T-helper 1 cell treated with Interleukin-12 subunit alpha and Interleukin-12 subunit beta and Interleukin-4 antibody, amounts not matched to agents 30 μg/mL and 1 μg/mL, for 36 hours (primary cell): Measurements from ENCODE around the gene DHRS13.
"Not testable (repeated sequence)": the region's sequence is repeated elsewhere in the genome, so short reads cannot be mapped to it uniquely, and the experiment has no call there.

Source experiments
- H3K27ac Mint-ChIP-seq: one replicate; pipeline ENCODE4 v1.8.0; 2021; ENCODE audit warnings: mild to moderate bottlenecking, mixed read lengths
- H3K27me3 Mint-ChIP-seq: one replicate; pipeline ENCODE4 v1.8.0; 2021; ENCODE audit warnings: low read depth, mixed read lengths
- H3K36me3 Mint-ChIP-seq: one replicate; pipeline ENCODE4 v1.8.0; 2021; ENCODE audit warnings: low read depth, mixed read lengths
- H3K4me1 Mint-ChIP-seq: one replicate; pipeline ENCODE4 v1.8.0; 2021; ENCODE audit warnings: low read depth, mixed read lengths
- H3K4me3 Mint-ChIP-seq: one replicate; pipeline ENCODE4 v1.8.0; 2021; ENCODE audit warnings: mild to moderate bottlenecking, moderate library complexity, mixed read lengths
- H3K9me3 Mint-ChIP-seq: one replicate; pipeline ENCODE4 v1.8.0; 2021; ENCODE audit warnings: mixed read lengths

The DHRS13 gene

DNA sequence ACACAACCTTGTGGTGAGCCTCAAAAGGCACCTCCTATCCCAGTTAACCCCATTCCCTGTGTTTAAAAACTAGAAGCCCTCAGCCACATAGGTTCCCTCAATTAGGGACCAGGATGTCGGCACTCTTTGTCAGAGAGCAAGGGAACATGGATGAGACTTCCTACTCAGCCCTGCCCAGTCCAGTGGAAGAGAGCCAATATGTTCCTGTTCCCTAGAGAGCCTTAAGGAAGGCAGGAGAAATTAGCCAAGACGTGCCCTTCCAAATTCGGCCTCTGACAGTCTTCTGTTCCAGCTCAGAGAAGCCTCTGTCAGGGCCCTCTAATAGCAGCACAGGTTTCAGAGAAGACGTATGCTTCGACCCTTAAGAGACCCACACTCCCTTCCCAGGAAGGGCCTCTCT is 14.6 kb upstream of the DHRS13 start:
- peaks cover 12% of the 10 kb centered on the region for H3K4me1 Mint-ChIP-seq
- no peaks in the 10 kb centered on the region for H3K9me3 Mint-ChIP-seq
- H3K27ac Mint-ChIP-seq, result no peak overlapping the region
- H3K36me3 Mint-ChIP-seq, result peaks cover 66% of the 10 kb centered on the region
- no peaks in the 10 kb centered on the region for H3K27me3 Mint-ChIP-seq
- no peak overlapping the region for H3K4me3 Mint-ChIP-seq

DNA sequence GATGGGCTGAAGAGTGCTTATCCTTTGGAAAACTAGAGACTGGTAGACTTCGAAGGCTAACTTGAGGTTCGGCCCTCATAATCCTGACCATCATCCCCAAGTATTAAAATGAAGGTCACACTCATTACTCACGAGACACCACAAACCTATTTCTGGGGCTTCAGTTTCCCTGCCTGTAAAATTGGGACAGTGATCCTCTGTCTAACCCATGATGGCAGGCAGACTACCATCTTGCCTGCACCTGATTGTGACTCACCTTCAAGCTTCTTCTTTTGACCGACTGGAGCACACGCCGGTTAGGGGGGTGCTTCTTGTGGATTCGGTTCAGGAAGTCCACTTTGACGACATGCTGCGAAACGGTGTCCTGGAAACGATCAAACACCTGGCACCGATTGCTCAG is 14.2 kb upstream of the DHRS13 start:
- H3K27me3 Mint-ChIP-seq, result no peaks in the 10 kb centered on the region
- no peaks in the 10 kb centered on the region for H3K9me3 Mint-ChIP-seq
- H3K36me3 Mint-ChIP-seq, result peaks cover 70% of the 10 kb centered on the region
- H3K4me3 Mint-ChIP-seq, result no peak overlapping the region
- peaks cover 12% of the 10 kb centered on the region for H3K4me1 Mint-ChIP-seq
- no peak overlapping the region for H3K27ac Mint-ChIP-seq

DNA sequence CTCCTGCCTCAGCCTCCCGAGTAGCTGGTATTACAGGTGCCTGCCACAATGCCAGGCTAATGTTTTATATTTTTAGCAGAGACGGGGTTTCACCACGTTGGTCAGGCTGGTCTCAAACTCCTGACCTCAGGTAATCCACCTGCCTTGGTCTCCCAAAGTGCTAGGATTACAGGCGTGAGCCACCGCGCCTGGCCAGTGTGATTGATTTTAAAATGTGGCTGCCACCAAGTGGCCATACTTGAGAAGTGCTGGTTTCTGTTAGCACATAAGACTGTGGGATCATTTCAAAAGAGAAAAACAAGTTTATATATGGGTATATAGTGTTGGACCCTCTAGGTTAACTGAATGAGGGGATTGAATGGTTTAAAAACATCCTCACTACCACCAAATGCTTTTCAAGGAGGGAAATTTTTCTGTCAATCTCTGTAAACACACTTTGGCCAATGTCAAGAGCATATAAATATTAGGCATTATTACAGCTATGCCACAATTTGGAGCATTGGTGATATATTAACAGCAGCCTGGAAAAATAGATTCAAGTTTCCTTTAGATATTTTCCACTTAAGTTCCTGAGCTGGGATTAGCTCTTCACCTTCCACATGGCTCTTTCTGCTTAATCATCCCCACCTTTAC is 13.5 kb upstream of the DHRS13 start:
- peaks cover 68% of the 10 kb centered on the region for H3K36me3 Mint-ChIP-seq
- peak overlapping the region; percentile 62 for H3K27ac Mint-ChIP-seq
- no peak overlapping the region for H3K4me3 Mint-ChIP-seq
- peaks cover 10% of the 10 kb centered on the region for H3K4me1 Mint-ChIP-seq
- H3K27me3 Mint-ChIP-seq, result no peaks in the 10 kb centered on the region
- no peaks in the 10 kb centered on the region for H3K9me3 Mint-ChIP-seq

DNA sequence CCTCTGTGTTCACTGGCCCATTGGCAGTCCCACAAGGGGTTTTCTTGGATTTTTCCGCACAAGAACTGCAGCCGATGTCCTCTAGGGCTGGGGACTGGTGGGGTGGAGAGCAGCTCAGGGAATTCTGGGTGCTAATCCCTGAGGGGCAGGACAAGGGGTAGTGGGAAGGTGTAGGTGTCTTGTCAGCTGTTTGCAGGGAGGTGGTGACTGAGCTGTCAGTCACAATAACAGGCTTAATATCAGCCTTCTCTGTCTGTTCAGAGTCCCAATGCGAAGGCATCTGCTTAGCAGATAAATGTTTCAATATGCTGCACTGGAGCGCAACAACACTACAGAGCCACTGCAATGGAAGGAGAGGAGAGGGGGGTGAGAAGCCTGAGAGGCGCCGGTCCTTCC is 10.1 kb upstream of the DHRS13 start:
- Mint-ChIP-seq H3K4me1 (peaks cover 10% of the 10 kb centered on the region), H3K27ac (no peak overlapping the region), H3K36me3 (peaks cover 69% of the 10 kb centered on the region)

DNA sequence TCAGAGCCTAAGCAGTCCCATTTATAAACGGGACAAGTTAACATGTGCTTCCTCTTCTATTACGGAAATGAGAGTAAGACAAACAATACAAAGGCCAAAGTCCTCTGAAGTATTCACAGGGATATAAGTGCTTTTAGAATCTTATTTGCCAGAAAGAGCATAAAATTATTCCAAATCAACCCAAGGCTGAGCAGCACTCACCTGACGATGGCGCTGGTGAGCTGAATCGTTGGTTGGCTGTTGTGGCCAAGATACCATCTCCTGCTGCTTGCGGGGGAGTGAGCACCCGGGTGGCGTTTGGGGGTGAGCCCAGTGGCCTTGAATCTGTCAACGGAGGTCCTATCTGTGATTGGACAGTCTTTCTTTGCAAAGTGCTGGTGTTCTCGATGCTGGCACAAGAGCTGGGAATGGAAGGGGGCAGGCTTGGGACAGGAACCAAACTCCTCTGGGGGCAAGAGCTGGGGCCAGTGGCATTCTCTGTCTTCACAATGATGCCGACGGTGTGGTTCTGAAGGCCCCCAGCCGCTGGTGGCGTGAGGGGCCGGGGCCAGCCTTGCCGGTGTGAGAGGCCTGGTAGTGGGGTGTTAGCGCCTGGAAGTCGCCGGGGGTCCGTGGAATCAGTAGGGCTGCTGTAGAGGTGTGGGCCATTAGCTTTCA is 9.5 kb upstream of the DHRS13 start:
- no peak overlapping the region for H3K4me3 Mint-ChIP-seq
- H3K9me3 Mint-ChIP-seq, result no peaks in the 10 kb centered on the region
- peaks cover 67% of the 10 kb centered on the region for H3K36me3 Mint-ChIP-seq
- no peaks in the 10 kb centered on the region for H3K27me3 Mint-ChIP-seq
- no peak overlapping the region for H3K27ac Mint-ChIP-seq
- H3K4me1 Mint-ChIP-seq, result peaks cover 10% of the 10 kb centered on the region

More for the DNA sequence above, 10.1 kb upstream of the DHRS13 start:
- H3K4me3 Mint-ChIP-seq, result no peak overlapping the region
- no peaks in the 10 kb centered on the region for H3K9me3 Mint-ChIP-seq
- H3K27me3 Mint-ChIP-seq, result no peaks in the 10 kb centered on the region

DNA sequence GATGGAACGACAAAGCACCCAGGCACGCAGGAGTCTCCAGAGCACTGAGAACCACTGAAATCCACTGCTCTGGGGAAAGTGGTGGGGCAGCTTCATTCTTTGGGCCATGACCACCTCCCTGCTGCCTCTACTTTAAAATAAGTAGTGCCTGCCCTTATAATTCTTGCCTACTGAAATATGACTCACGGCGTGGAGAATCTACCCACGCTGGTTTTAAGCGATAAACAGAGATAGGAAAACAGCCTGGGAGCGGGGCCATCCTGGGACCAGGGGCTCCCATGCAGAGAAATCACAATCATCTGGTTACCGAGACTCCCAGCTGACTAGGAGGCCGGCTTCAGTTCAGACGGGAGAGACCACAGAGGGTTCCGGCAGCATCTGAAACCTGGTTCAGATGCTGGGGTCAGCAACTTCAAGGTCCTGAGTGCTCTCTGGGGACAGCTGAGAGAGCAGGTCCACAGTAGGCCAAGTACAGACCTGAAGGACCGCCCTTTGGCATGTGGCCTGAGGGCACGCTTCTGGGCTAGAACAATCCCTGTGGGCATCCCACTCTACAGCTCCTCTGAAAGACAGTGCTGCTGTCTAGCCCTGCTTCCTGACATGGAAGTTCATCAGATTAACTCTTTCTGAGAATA is 8.6 kb upstream of the DHRS13 start:
- Mint-ChIP-seq H3K27me3 (no peaks in the 10 kb centered on the region), H3K4me3 (no peak overlapping the region), H3K27ac (no peak overlapping the region), H3K36me3 (peaks cover 66% of the 10 kb centered on the region), H3K4me1 (peaks cover 10% of the 10 kb centered on the region), H3K9me3 (no peaks in the 10 kb centered on the region)

DNA sequence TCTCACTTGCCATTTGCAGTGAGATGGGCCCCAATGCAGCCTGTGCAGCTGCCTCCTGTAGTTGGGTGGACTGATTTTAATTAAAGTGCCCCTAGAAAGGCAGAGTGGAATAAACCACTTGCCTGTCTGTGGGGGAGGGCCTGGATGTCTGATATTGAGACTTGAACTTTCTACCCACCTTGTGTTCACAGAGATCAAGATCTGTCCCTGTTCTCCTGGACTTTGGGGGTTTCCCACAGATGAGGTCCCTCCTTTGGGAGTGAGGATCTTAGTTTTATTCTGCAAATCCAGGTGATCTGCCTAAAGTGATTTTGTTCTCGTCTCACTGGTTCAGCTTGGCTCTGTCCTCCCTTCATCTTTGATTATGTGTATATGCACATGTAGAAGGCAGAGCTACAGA is 7.7 kb upstream of the DHRS13 start:
- Mint-ChIP-seq H3K9me3 (no peaks in the 10 kb centered on the region), H3K36me3 (peaks cover 61% of the 10 kb centered on the region), H3K4me1 (peaks cover 6% of the 10 kb centered on the region), H3K27me3 (no peaks in the 10 kb centered on the region), H3K4me3 (no peak overlapping the region), H3K27ac (no peak overlapping the region)

DNA sequence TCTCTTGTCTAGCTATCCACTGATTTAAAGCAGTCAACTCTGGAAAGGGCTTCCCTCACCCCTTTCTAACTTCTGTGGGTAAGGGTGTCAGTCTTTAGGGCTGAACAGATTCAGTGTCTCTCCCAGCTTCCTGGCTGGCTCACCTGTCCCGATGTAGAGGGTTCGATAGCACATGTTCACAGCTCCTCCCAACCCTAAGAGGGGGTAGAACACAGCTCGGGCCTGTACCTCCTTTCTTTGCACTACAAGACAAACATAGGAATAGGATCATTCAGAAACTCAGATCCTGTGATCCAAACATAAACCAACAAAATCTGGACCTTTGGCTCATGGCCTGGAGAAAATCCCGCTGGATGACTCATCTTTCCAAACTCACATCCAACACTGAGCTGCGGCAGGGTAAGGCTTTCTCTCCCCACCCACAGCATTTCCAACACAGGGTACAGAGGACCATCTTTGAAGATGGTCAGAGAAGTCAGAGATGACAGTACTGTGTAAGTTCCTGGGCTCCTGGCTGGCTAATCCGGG is 5.8 kb upstream of the DHRS13 start:
- Mint-ChIP-seq H3K9me3 (no peaks in the 10 kb centered on the region), H3K36me3 (peaks cover 55% of the 10 kb centered on the region), H3K4me3 (no peak overlapping the region), H3K4me1 (no peaks in the 10 kb centered on the region), H3K27me3 (no peaks in the 10 kb centered on the region), H3K27ac (no peak overlapping the region)

DNA sequence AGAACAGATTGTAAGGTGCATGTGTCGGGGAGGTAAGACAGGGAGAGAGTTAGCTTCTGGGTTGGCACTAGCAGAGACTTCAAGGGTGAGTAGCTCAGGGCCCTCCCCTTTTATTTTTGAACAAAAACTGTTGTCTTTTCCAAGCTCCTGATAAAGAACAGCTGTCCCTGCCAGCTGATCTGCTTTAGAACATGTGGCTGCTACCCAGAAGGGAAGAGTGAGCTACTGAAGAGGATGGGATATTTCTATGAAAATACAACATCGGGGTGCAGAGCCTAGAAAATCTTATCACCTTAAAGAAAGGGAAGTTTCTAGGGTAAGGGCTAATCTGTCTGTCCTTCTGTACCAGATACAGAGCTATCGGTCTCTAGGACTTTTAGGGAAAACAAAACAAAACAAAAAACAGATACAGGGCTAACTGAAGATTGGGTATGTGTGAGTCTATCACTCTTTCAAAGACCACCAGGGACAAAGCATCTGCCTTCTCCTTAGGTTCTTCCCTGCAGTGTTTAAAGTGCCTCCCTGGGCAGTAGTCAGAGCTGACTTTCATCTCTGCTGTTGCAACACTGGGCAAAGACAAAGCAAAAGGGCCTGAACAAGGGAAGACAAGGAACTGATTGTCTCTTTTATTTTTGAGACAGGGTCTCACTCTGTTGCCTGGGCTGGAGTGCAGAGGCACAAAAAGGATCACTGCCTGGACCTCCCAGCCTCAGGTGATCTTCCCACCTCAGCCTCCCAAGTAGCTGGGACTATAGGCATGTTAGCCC is 5.0 kb upstream of the DHRS13 start:
- peaks cover 4% of the 10 kb centered on the region for H3K4me1 Mint-ChIP-seq
- H3K4me3 Mint-ChIP-seq, result no peak overlapping the region
- no peak overlapping the region for H3K27ac Mint-ChIP-seq
- H3K27me3 Mint-ChIP-seq, result no peaks in the 10 kb centered on the region
- peaks cover 49% of the 10 kb centered on the region for H3K36me3 Mint-ChIP-seq
- no peaks in the 10 kb centered on the region for H3K9me3 Mint-ChIP-seq

DNA sequence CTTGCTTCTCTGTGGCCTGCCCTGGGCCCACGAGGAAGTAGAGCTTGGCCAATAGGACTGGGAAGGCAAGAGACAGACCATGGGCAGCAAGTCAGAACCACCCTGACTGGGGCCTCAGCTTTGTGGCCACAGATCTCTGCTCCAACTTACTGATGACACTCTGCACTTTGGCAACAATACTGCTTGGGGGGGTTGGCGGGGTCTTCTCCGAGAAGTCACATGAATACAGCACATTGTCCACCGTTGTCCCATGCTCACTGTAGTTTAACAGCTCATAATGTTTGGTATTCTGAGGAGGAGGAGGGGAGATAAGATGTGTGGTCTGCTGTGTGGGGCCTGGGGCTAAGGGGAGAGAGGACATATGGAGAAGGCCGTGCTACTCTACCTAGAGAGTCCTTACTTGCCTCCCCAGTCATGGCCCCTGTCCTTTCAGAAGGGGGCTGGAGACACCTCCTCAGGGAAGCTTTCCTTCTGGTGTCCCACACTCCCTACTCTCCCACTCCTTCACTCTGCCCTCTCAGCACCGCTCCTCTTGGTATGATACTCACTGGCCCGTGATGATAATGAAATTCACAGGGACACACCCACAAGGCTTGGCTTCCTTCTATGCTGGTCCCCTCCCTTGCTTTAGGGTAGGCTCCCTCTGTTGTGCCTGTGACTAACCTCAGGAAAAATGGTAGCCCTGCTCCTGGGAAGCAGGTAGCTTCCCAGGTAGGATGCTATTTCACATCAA is 4.0 kb upstream of the DHRS13 start:
- Mint-ChIP-seq H3K36me3 (peaks cover 42% of the 10 kb centered on the region), H3K27ac (no peak overlapping the region), H3K4me1 (peaks cover 8% of the 10 kb centered on the region)

DNA sequence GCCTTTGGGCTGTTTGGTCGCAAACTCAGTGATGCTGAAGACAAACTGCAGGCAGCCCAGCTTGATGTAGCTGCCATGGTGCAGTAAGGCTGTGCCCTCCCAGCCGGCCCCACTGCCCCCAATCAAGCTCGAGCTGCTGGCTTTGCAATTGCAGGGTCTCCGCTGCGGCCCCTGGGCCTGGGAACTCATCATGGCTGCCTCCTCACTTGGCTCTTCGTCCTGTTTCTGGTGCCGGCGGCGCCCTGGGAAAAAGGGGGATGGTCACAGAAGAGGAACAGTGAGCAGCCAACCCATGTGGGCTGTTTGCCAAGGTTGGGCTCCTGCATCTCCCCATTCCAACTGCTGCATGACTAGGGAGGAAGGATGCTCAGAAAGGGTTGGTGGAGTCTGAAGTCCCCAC is 3.4 kb upstream of the DHRS13 start:
- Mint-ChIP-seq H3K27ac (no peak overlapping the region), H3K4me1 (peaks cover 13% of the 10 kb centered on the region), H3K36me3 (peaks cover 45% of the 10 kb centered on the region), H3K4me3 (no peak overlapping the region), H3K27me3 (no peaks in the 10 kb centered on the region), H3K9me3 (no peaks in the 10 kb centered on the region)

More for the DNA sequence above, 4.0 kb upstream of the DHRS13 start:
- Mint-ChIP-seq H3K9me3 (no peaks in the 10 kb centered on the region), H3K27me3 (no peaks in the 10 kb centered on the region), H3K4me3 (no peak overlapping the region)

DNA sequence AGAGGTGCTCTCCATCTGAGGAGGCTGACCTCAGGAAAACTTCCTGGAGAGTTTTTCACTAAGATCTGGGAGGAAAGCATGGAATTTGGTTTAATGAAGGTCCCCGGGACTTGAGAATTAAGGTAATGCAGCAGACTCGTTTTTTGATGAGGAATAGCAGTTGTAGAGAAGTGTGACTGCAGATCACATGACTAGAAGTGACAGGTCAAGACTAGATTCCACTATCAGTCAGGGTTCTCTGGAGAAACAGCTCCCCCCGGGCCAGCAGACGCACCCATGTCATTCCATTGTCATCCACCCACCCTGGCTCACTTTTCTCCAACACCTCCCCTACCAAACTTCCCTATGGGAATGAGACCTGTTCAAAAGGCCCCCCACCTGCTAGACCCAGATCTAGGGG is 1.9 kb upstream of the DHRS13 start:
- Mint-ChIP-seq H3K27me3 (no peaks in the 10 kb centered on the region), H3K4me1 (peaks cover 19% of the 10 kb centered on the region), H3K36me3 (peaks cover 41% of the 10 kb centered on the region), H3K4me3 (no peak overlapping the region), H3K9me3 (no peaks in the 10 kb centered on the region), H3K27ac (no peak overlapping the region)

DNA sequence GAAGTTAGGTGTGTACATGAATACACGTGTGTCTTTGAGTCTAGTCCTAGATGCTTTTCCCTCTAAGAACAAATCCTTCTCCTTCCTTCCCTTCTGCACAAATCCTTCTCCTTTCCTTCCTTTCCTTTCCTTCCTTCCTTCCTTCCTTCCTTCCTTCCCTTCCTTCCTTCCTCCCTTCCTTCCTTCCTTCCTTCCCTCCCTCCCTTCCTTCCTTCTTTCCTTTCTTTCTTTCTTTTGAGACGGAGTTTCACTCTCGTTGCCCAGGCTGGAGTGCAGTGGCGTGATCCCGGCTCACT is 615 bp upstream of the DHRS13 start:
- Mint-ChIP-seq H3K27ac (peak overlapping the region; percentile 73), H3K4me3 (peak overlapping the region; percentile 93), H3K36me3 (peaks cover 42% of the 10 kb centered on the region), H3K4me1 (peaks cover 29% of the 10 kb centered on the region)
- H3K27me3 Mint-ChIP-seq, H3K9me3 Mint-ChIP-seq: not testable (repeated sequence)
